ENCODE data around the gene EDEM3.
A peak's percentile ranks its signal among the peaks of the same experiment; 100 is the strongest.

EDEM3 gene

GRCh38 chr1:184759112-184759511, 4.5 kb upstream of the EDEM3 start:
- H3K27me3 ChIP-seq (replicated peaks; ENCODE audit: control insufficient read depth, insufficient read depth, low read length): no peaks in the 10 kb centered on the region
- H3K36me3 ChIP-seq (ENCODE audit: control insufficient read depth, insufficient read depth, low read length): no peaks in the 10 kb centered on the region
- DNase-seq (ENCODE audit: extremely low read depth, insufficient read length): no peak
- no peak for TF ChIP-seq CTCF (IDR thresholded peaks at IDR 0.05; ENCODE audit: insufficient read depth, low read length, poor library complexity, severe bottlenecking)
- H3K4me3 ChIP-seq (replicated peaks; ENCODE audit: low read depth, low read length): no peak overlapping the region

GRCh38 chr1:184757891-184758290, 3.2 kb upstream of the EDEM3 start:
- DNase-seq (ENCODE audit: extremely low read depth, insufficient read length): no peak
- Histone ChIP-seq H3K36me3 (ENCODE audit: control insufficient read depth, insufficient read depth, low read length) (no peaks in the 10 kb centered on the region), H3K27me3 (replicated peaks; ENCODE audit: control insufficient read depth, insufficient read depth, low read length) (no peaks in the 10 kb centered on the region), H3K4me3 (replicated peaks; ENCODE audit: low read depth, low read length) (no peak overlapping the region)
- TF ChIP-seq CTCF (IDR thresholded peaks at IDR 0.05; ENCODE audit: insufficient read depth, low read length, poor library complexity, severe bottlenecking): no peak

- DNase-seq (ENCODE audit: extremely low read depth, insufficient read length): no peak
- Histone ChIP-seq H3K4me3 (replicated peaks; ENCODE audit: low read depth, low read length) (no peak overlapping the region), H3K36me3 (ENCODE audit: control insufficient read depth, insufficient read depth, low read length) (no peaks in the 10 kb centered on the region), H3K27me3 (replicated peaks; ENCODE audit: control insufficient read depth, insufficient read depth, low read length) (no peaks in the 10 kb centered on the region)
- TF ChIP-seq CTCF (IDR thresholded peaks at IDR 0.05; ENCODE audit: insufficient read depth, low read length, poor library complexity, severe bottlenecking): no peak
Measured at GRCh38 chr1:184757406-184757805, 2.7 kb upstream of the EDEM3 start.

DNA sequence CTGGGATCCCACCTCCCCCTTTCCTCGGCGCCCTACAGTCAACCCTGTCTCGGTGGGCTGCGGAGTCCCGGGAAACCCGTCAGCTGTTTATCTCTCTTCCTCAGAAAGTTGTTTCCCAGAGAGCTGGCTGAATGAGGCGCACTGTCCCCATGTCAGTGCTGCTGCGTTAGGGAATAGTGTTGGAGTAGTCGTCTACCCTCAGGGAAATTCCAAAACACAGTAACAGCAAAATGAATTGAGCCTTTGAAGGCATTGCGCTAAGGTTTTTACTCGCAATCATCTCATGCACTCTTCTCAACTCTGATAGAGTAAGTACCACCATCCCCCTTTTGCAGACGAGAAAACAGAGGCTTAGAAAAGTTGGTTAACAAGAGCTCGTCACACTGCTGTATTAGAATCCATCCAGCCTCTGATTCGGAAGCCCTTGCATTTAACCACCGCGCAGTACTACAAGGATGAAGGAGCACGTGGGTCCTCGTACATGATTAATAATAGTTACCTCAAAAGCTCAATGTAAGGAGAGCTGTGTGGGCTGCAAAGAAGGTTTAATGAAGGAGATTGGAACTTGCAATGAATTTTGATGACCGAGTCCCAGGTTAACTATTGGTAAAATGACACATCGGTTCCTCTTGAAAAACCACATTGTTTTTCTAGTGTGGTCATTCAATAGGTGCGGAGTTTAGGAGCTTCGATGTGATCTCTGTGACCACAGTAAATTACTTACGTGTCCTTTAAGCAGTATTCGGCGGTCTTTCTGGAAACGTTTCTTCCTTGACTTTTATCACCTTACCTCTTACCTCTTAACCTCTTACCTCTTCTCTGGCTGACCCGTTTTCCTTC, 788 bp upstream of the EDEM3 start:
- no peaks in the 10 kb centered on the region for H3K36me3 ChIP-seq (ENCODE audit: control insufficient read depth, insufficient read depth, low read length)
- TF ChIP-seq CTCF (IDR thresholded peaks at IDR 0.05; ENCODE audit: insufficient read depth, low read length, poor library complexity, severe bottlenecking): no peak
- DNase-seq (ENCODE audit: extremely low read depth, insufficient read length): no peak
- peak overlapping the region; percentile 81 for H3K4me3 ChIP-seq (replicated peaks; ENCODE audit: low read depth, low read length)
- no peaks in the 10 kb centered on the region for H3K27me3 ChIP-seq (replicated peaks; ENCODE audit: control insufficient read depth, insufficient read depth, low read length)

GRCh38 chr1:184753608-184754475, 816 bp downstream of the EDEM3 start:
- DNase-seq (ENCODE audit: extremely low read depth, insufficient read length): peak; percentile 70
- H3K27me3 ChIP-seq (replicated peaks; ENCODE audit: control insufficient read depth, insufficient read depth, low read length): no peaks in the 10 kb centered on the region
- TF ChIP-seq CTCF (IDR thresholded peaks at IDR 0.05; ENCODE audit: insufficient read depth, low read length, poor library complexity, severe bottlenecking): no peak
- no peaks in the 10 kb centered on the region for H3K36me3 ChIP-seq (ENCODE audit: control insufficient read depth, insufficient read depth, low read length)
- peak overlapping the region; percentile 81 for H3K4me3 ChIP-seq (replicated peaks; ENCODE audit: low read depth, low read length)
